ENCODE data around the gene TXNDC15. TPM values are rescaled to one million over a fixed set of nuclear protein-coding genes. Genes with fewer than 3 reads are reported as not detected.

TXNDC15 gene
- total RNA-seq, result 10 to 100 TPM; 37.0 to 81.1 (median 59.6) TPM

GRCh38 chr5:134873987-134874830, at the start of gene TXNDC15:
TSS of gene TXNDC15 (plus strand) at chr5:134874371. CDS start at chr5:134874428, 57 bp downstream.
- peak; percentile 89 to 91 for ATAC-seq
- Histone ChIP-seq H3K36me3 (no peaks in the 10 kb centered on the region), H3K27me3 (no peaks in the 10 kb centered on the region), H3K4me3 (peak within 1 kb of the TSS; percentile 92 to 98 (median 95)), H3K4me1 (peaks cover 17 to 19% of the 10 kb centered on the region in 2 donors), H3K9me3 (no peaks in the 10 kb centered on the region), H3K27ac (peak within 1 kb of the TSS; percentile 95 to 99 (median 96))
- peak; percentile 79 to 85 for DNase-seq
- in situ Hi-C loops (cut with MboI; ENCODE audit: low sequenced_read_pairs in 4 of 4), result no loop called here
- TF ChIP-seq POLR2A (IDR thresholded peaks at IDR 0.05) (peak in 1 of 2 donors; percentile 38), CTCF (IDR thresholded peaks at IDR 0.05 in 4 of 5, conservative IDR thresholded peaks at IDR 0.05 in 1 of 5) (no peak)
- intact Hi-C loops (cut with DNase I; ENCODE audit: low total_unique reads), result loop anchor here (1.0 kb wide), 2 partner anchors 29 to 31 kb away; partner anchors contain the start of genes C5orf24 and PCBD2

- H3K36me3 ChIP-seq, result peaks cover 0 to 82% of the 10 kb centered on the region in 2 donors
- ATAC-seq, result no peak
- intact Hi-C loops (cut with DNase I; ENCODE audit: low total_unique reads), result no loop called here
Measured at GRCh38 chr5:134824681-134825080, 49.5 kb upstream of the TXNDC15 start.

GRCh38 chr5:134825212-134825611, 49.0 kb upstream of the TXNDC15 start:
- no peak for ATAC-seq
- peaks cover 0 to 76% of the 10 kb centered on the region in 2 donors for H3K36me3 ChIP-seq
- no peak overlapping the region for H3K4me3 ChIP-seq
- H3K27me3 ChIP-seq, result no peaks in the 10 kb centered on the region
- H3K9me3 ChIP-seq, result no peaks in the 10 kb centered on the region
- no peak for TF ChIP-seq CTCF (IDR thresholded peaks at IDR 0.05 in 4 of 5, conservative IDR thresholded peaks at IDR 0.05 in 1 of 5)
- TF ChIP-seq POLR2A (IDR thresholded peaks at IDR 0.05), result no peak
- no peak for DNase-seq
- no peak overlapping the region for H3K27ac ChIP-seq
- intact Hi-C loops (cut with DNase I; ENCODE audit: low total_unique reads), result no loop called here
- no peaks in the 10 kb centered on the region for H3K4me1 ChIP-seq
- in situ Hi-C loops (cut with MboI; ENCODE audit: low sequenced_read_pairs in 4 of 4), result no loop called here

More at GRCh38 chr5:134824681-134825080, 49.5 kb upstream of the TXNDC15 start:
- Histone ChIP-seq H3K4me1 (no peaks in the 10 kb centered on the region), H3K9me3 (no peaks in the 10 kb centered on the region), H3K4me3 (no peak overlapping the region), H3K27me3 (no peaks in the 10 kb centered on the region), H3K27ac (no peak overlapping the region)
- in situ Hi-C loops (cut with MboI; ENCODE audit: low sequenced_read_pairs in 4 of 4), result no loop called here
- no peak for DNase-seq
- no peak for TF ChIP-seq POLR2A (IDR thresholded peaks at IDR 0.05)
- no peak for TF ChIP-seq CTCF (IDR thresholded peaks at IDR 0.05 in 4 of 5, conservative IDR thresholded peaks at IDR 0.05 in 1 of 5)

- in situ Hi-C loops (cut with MboI; ENCODE audit: low sequenced_read_pairs in 4 of 4) (no loop called here), intact Hi-C loops (cut with DNase I; ENCODE audit: low total_unique reads) (no loop called here)
- Histone ChIP-seq H3K36me3 (peaks cover 0 to 25% of the 10 kb centered on the region in 2 donors), H3K9me3 (no peaks in the 10 kb centered on the region), H3K4me1 (peaks cover 0 to 3% of the 10 kb centered on the region in 2 donors), H3K27me3 (no peaks in the 10 kb centered on the region), H3K27ac (no peak overlapping the region), H3K4me3 (no peak overlapping the region)
- DNase-seq (no peak), ATAC-seq (no peak)
- TF ChIP-seq CTCF (IDR thresholded peaks at IDR 0.05 in 4 of 5, conservative IDR thresholded peaks at IDR 0.05 in 1 of 5), result no peak
- no peak for TF ChIP-seq POLR2A (IDR thresholded peaks at IDR 0.05)
Measured at GRCh38 chr5:134833340-134834032, 40.7 kb upstream of the TXNDC15 start.
